ENCODE data around the gene UFD1.

Gene UFD1

GRCh38 chr22:19461506-19461905, 17.5 kb downstream of the UFD1 start:
- no peaks in the 10 kb centered on the region for H3K9me3 ChIP-seq (ENCODE audit: insufficient read depth, low read length)
- no peak for DNase-seq (ENCODE audit: low read depth, low spot score)
- TF ChIP-seq SUZ12 (IDR thresholded peaks at IDR 0.05; ENCODE audit: extremely low read depth, insufficient read depth, insufficient read length): no peak
- no peak for TF ChIP-seq ZNF274 (IDR thresholded peaks at IDR 0.05; ENCODE audit: low read depth, low read length)
- TF ChIP-seq YY1 (IDR thresholded peaks at IDR 0.05; ENCODE audit: insufficient read depth, insufficient read length): no peak
- H3K4me1 ChIP-seq (ENCODE audit: insufficient read depth, insufficient read length): no peaks in the 10 kb centered on the region
- no peaks in the 10 kb centered on the region for H3K27me3 ChIP-seq (ENCODE audit: insufficient read depth, insufficient read length)
- peaks cover 68% of the 10 kb centered on the region for H3K36me3 ChIP-seq (ENCODE audit: insufficient read depth, insufficient read length, low read length)
- no peak overlapping the region for H3K9ac ChIP-seq (ENCODE audit: insufficient read length, low read depth)
- H3K4me3 ChIP-seq (ENCODE audit: insufficient read length, low read depth): no peak overlapping the region

GRCh38 chr22:19460036-19460435, 19.0 kb downstream of the UFD1 start:
- Histone ChIP-seq H3K4me3 (ENCODE audit: insufficient read length, low read depth) (no peak overlapping the region), H3K9ac (ENCODE audit: insufficient read length, low read depth) (no peak overlapping the region), H3K27me3 (ENCODE audit: insufficient read depth, insufficient read length) (no peaks in the 10 kb centered on the region), H3K4me1 (ENCODE audit: insufficient read depth, insufficient read length) (no peaks in the 10 kb centered on the region), H3K9me3 (ENCODE audit: insufficient read depth, low read length) (no peaks in the 10 kb centered on the region), H3K36me3 (ENCODE audit: insufficient read depth, insufficient read length, low read length) (peaks cover 69% of the 10 kb centered on the region)
- no peak for TF ChIP-seq SUZ12 (IDR thresholded peaks at IDR 0.05; ENCODE audit: extremely low read depth, insufficient read depth, insufficient read length)
- no peak for TF ChIP-seq YY1 (IDR thresholded peaks at IDR 0.05; ENCODE audit: insufficient read depth, insufficient read length)
- no peak for TF ChIP-seq ZNF274 (IDR thresholded peaks at IDR 0.05; ENCODE audit: low read depth, low read length)
- DNase-seq (ENCODE audit: low read depth, low spot score): no peak

- no peak overlapping the region for H3K9ac ChIP-seq (ENCODE audit: insufficient read length, low read depth)
- no peaks in the 10 kb centered on the region for H3K9me3 ChIP-seq (ENCODE audit: insufficient read depth, low read length)
- TF ChIP-seq YY1 (IDR thresholded peaks at IDR 0.05; ENCODE audit: insufficient read depth, insufficient read length) (no peak), ZNF274 (IDR thresholded peaks at IDR 0.05; ENCODE audit: low read depth, low read length) (no peak), SUZ12 (IDR thresholded peaks at IDR 0.05; ENCODE audit: extremely low read depth, insufficient read depth, insufficient read length) (no peak)
- H3K27me3 ChIP-seq (ENCODE audit: insufficient read depth, insufficient read length): no peaks in the 10 kb centered on the region
- peaks cover 72% of the 10 kb centered on the region for H3K36me3 ChIP-seq (ENCODE audit: insufficient read depth, insufficient read length, low read length)
- no peaks in the 10 kb centered on the region for H3K4me1 ChIP-seq (ENCODE audit: insufficient read depth, insufficient read length)
- no peak for DNase-seq (ENCODE audit: low read depth, low spot score)
- no peak overlapping the region for H3K4me3 ChIP-seq (ENCODE audit: insufficient read length, low read depth)
These were observed 21.1 kb downstream of the UFD1 start for GRCh38 chr22:19457828-19458428.

GRCh38 chr22:19456541-19456940, 22.5 kb downstream of the UFD1 start:
- DNase-seq (ENCODE audit: low read depth, low spot score): no peak
- no peak overlapping the region for H3K4me3 ChIP-seq (ENCODE audit: insufficient read length, low read depth)
- H3K36me3 ChIP-seq (ENCODE audit: insufficient read depth, insufficient read length, low read length): peaks cover 74% of the 10 kb centered on the region

GRCh38 chr22:19455585-19456370, 23.2 kb downstream of the UFD1 start:
- no peaks in the 10 kb centered on the region for H3K27me3 ChIP-seq (ENCODE audit: insufficient read depth, insufficient read length)
- H3K4me3 ChIP-seq (ENCODE audit: insufficient read length, low read depth): no peak overlapping the region
- TF ChIP-seq SUZ12 (IDR thresholded peaks at IDR 0.05; ENCODE audit: extremely low read depth, insufficient read depth, insufficient read length) (no peak), ZNF274 (IDR thresholded peaks at IDR 0.05; ENCODE audit: low read depth, low read length) (no peak), YY1 (IDR thresholded peaks at IDR 0.05; ENCODE audit: insufficient read depth, insufficient read length) (no peak)
- no peak overlapping the region for H3K9ac ChIP-seq (ENCODE audit: insufficient read length, low read depth)
- DNase-seq (ENCODE audit: low read depth, low spot score): no peak
- H3K4me1 ChIP-seq (ENCODE audit: insufficient read depth, insufficient read length): no peaks in the 10 kb centered on the region
- peaks cover 75% of the 10 kb centered on the region for H3K36me3 ChIP-seq (ENCODE audit: insufficient read depth, insufficient read length, low read length)
- no peaks in the 10 kb centered on the region for H3K9me3 ChIP-seq (ENCODE audit: insufficient read depth, low read length)

More at GRCh38 chr22:19456541-19456940, 22.5 kb downstream of the UFD1 start:
- H3K9ac ChIP-seq (ENCODE audit: insufficient read length, low read depth): no peak overlapping the region
- H3K9me3 ChIP-seq (ENCODE audit: insufficient read depth, low read length): no peaks in the 10 kb centered on the region
- no peaks in the 10 kb centered on the region for H3K27me3 ChIP-seq (ENCODE audit: insufficient read depth, insufficient read length)
- H3K4me1 ChIP-seq (ENCODE audit: insufficient read depth, insufficient read length): no peaks in the 10 kb centered on the region
- TF ChIP-seq YY1 (IDR thresholded peaks at IDR 0.05; ENCODE audit: insufficient read depth, insufficient read length) (no peak), SUZ12 (IDR thresholded peaks at IDR 0.05; ENCODE audit: extremely low read depth, insufficient read depth, insufficient read length) (no peak), ZNF274 (IDR thresholded peaks at IDR 0.05; ENCODE audit: low read depth, low read length) (no peak)

GRCh38 chr22:19455033-19455432, 24.0 kb downstream of the UFD1 start:
- no peak for DNase-seq (ENCODE audit: low read depth, low spot score)
- Histone ChIP-seq H3K4me1 (ENCODE audit: insufficient read depth, insufficient read length) (no peaks in the 10 kb centered on the region), H3K9me3 (ENCODE audit: insufficient read depth, low read length) (no peaks in the 10 kb centered on the region), H3K27me3 (ENCODE audit: insufficient read depth, insufficient read length) (no peaks in the 10 kb centered on the region), H3K9ac (ENCODE audit: insufficient read length, low read depth) (no peak overlapping the region), H3K36me3 (ENCODE audit: insufficient read depth, insufficient read length, low read length) (peaks cover 77% of the 10 kb centered on the region), H3K4me3 (ENCODE audit: insufficient read length, low read depth) (no peak overlapping the region)
- TF ChIP-seq SUZ12 (IDR thresholded peaks at IDR 0.05; ENCODE audit: extremely low read depth, insufficient read depth, insufficient read length): no peak
- no peak for TF ChIP-seq YY1 (IDR thresholded peaks at IDR 0.05; ENCODE audit: insufficient read depth, insufficient read length)
- TF ChIP-seq ZNF274 (IDR thresholded peaks at IDR 0.05; ENCODE audit: low read depth, low read length): no peak

- Histone ChIP-seq H3K9me3 (ENCODE audit: insufficient read depth, low read length) (no peaks in the 10 kb centered on the region), H3K4me3 (ENCODE audit: insufficient read length, low read depth) (no peak overlapping the region), H3K9ac (ENCODE audit: insufficient read length, low read depth) (no peak overlapping the region), H3K27me3 (ENCODE audit: insufficient read depth, insufficient read length) (no peaks in the 10 kb centered on the region), H3K4me1 (ENCODE audit: insufficient read depth, insufficient read length) (peaks cover 1% of the 10 kb centered on the region), H3K36me3 (ENCODE audit: insufficient read depth, insufficient read length, low read length) (peaks cover 82% of the 10 kb centered on the region)
- DNase-seq (ENCODE audit: low read depth, low spot score): no peak
- TF ChIP-seq YY1 (IDR thresholded peaks at IDR 0.05; ENCODE audit: insufficient read depth, insufficient read length) (no peak), SUZ12 (IDR thresholded peaks at IDR 0.05; ENCODE audit: extremely low read depth, insufficient read depth, insufficient read length) (no peak), ZNF274 (IDR thresholded peaks at IDR 0.05; ENCODE audit: low read depth, low read length) (no peak)
These were observed 24.8 kb downstream of the UFD1 start for GRCh38 chr22:19454156-19454555.
